Large intestine (tissue), 3 donors: ENCODE data around the gene PLAC9. TPM values are rescaled to one million over a fixed set of nuclear protein-coding genes. Genes with fewer than 3 reads are reported as not detected.
A peak's percentile ranks its signal among the peaks of the same experiment; 100 is the strongest.
"Not testable (repeated sequence)": the region's sequence is repeated elsewhere in the genome, so short reads cannot be mapped to it uniquely, and the experiment has no call there.

ENCODE experiments used
- DNase-seq, 2 donors: peaks; one replicate each; pipeline versions ENCODE4 v3.0.0 to v3.0.0-alpha.2; 2013
- H3K27ac ChIP-seq: one replicate; pipeline ENCODE4 v1.5.1; 2013; ENCODE audit warnings: low read length
- H3K27me3 ChIP-seq: 2 replicates; pipeline ENCODE4 v1.6.1; 2013; ENCODE audit warnings: low read length; ENCODE audit not compliant: control insufficient read depth, insufficient read depth
- H3K36me3 ChIP-seq: 2 replicates; pipeline ENCODE4 v1.6.1; 2013; ENCODE audit warnings: low read length; ENCODE audit not compliant: control insufficient read depth, insufficient read depth
- H3K4me1 ChIP-seq: one replicate; pipeline ENCODE4 v1.6.1; 2013; ENCODE audit warnings: low read length; ENCODE audit not compliant: control insufficient read depth, insufficient read depth
- H3K4me3 ChIP-seq: one replicate; pipeline ENCODE4 v1.5.1; 2013; ENCODE audit warnings: low read length
- H3K9me3 ChIP-seq: one replicate; pipeline ENCODE4 v1.6.1; 2013; ENCODE audit warnings: mild to moderate bottlenecking, low read depth, low read length, moderate library complexity; ENCODE audit not compliant: control insufficient read depth
- WGBS: methylation state at CpG from one replicate; pipeline ENCODE4 v1.1.5; 2013; ENCODE audit warnings: low lambda C conversion rate; ENCODE audit not compliant: insufficient coverage; 5-methylcytosine and 5-hydroxymethylcytosine counted together
- polyA plus RNA-seq: library from polyadenylated mRNA; unstranded; fragments of 120-200 nt; gene quantifications from one replicate; pipeline ENCODE4 v1.2.1, GENCODE V29; 2013

The PLAC9 gene
- polyA plus RNA-seq, 1 donor, result 17.8 TPM

DNA sequence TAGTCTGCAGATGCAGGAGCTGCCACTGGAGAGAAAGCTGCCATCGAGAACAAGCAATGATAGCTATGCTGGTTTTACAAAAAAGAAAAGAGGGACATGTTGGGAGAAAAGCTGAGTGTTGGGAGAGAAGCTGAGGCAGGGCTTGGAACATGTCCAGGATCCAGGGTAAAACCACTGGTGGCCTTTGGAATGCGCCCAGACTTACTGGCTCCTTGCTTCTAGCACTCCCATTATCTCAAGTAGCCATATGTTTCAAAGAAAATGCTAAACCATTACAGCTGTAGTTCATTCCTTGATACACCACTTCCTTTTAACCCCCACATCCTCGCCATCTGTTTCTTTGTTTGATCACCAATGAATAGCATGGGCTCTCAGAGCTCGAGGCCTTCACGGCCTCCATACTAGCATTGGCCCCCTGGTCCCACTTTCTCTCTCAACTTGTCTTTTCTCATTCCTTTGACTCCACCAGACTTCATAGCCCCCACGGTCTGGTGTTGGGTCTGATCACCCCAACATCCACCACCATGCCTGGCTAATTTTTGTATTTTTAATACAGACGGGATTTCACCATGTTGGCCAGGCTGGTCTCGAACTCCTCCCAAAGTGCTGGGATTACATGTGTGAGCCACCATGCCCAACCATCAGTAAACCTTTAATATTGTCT lies 23.8 kb upstream of the PLAC9 start:
- Histone ChIP-seq H3K4me1 (peaks cover 16% of the 10 kb centered on the region), H3K36me3 (no peaks in the 10 kb centered on the region), H3K9me3 (peaks cover 11% of the 10 kb centered on the region), H3K27ac (no peak overlapping the region), H3K4me3 (no peak overlapping the region), H3K27me3 (no peaks in the 10 kb centered on the region)
- WGBS, result 100% methylated on average over 2 of the region's 8 CpGs
- no peak for DNase-seq

DNA sequence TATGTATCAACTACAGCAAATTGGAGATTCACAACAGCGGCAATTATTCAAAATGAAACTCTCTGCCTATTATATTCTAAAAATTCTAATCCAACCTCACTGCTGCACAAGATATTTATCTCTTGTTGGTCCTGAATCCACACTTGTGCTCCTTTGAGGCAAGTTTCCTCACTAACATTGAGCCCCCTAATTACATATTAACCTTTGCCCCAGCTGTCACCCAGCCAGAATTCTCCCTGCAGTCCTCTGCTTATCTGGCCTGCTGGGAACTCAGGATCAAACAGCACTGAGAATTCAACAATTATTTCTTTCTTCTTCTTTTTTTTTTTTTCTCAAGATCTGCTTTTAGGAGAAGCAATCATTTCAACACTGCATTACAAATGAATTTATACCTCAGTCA lies 21.5 kb upstream of the PLAC9 start:
- Histone ChIP-seq H3K4me3 (no peak overlapping the region), H3K9me3 (peaks cover 11% of the 10 kb centered on the region), H3K27ac (no peak overlapping the region), H3K27me3 (no peaks in the 10 kb centered on the region), H3K36me3 (no peaks in the 10 kb centered on the region), H3K4me1 (no peaks in the 10 kb centered on the region)
- WGBS, result 60% methylated on average over 1 of the region's 1 CpG
- peak; percentile 16 to 64 for DNase-seq

- no peak for DNase-seq
- no CpG with 5 or more reads among the region's 4 CpGs for WGBS
- Histone ChIP-seq H3K36me3 (no peaks in the 10 kb centered on the region), H3K4me1 (no peaks in the 10 kb centered on the region), H3K27ac (no peak overlapping the region), H3K9me3 (no peaks in the 10 kb centered on the region), H3K27me3 (no peaks in the 10 kb centered on the region), H3K4me3 (no peak overlapping the region)
Observed at GRCh38 chr10:80118669-80119068, 13.9 kb upstream of the PLAC9 start.

- DNase-seq, result no peak
- Histone ChIP-seq H3K27ac (no peak overlapping the region), H3K4me1 (no peaks in the 10 kb centered on the region), H3K36me3 (no peaks in the 10 kb centered on the region), H3K27me3 (no peaks in the 10 kb centered on the region), H3K9me3 (no peaks in the 10 kb centered on the region), H3K4me3 (no peak overlapping the region)
Observed at GRCh38 chr10:80122110-80122710, 10.3 kb upstream of the PLAC9 start.

GRCh38 chr10:80122746-80123145 lies 9.8 kb upstream of the PLAC9 start:
- Histone ChIP-seq H3K27me3 (no peaks in the 10 kb centered on the region), H3K4me3 (no peak overlapping the region), H3K4me1 (no peaks in the 10 kb centered on the region), H3K9me3 (no peaks in the 10 kb centered on the region), H3K27ac (no peak overlapping the region), H3K36me3 (no peaks in the 10 kb centered on the region)
- DNase-seq, result no peak
- WGBS, result no CpG with 5 or more reads among the region's 2 CpGs

DNA sequence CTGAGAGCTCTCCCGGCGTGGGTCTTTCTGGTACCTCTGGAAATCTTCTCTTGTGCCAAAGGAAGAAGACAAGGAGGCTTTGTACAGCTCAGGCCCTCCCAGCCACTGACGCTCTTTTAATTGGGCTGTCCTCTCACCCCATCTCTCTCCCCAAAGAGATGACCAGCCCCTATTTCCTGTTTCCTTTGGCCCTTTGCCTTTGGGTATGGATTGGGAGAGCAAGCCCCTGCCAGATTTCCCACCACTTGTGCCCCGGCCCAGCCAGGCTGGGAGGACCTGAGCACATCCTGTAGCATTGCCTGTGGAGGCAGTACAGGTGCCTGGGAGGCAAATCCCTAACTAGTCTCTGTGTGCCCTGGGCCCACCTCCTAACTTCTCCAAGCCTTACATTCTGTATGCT lies 5.7 kb upstream of the PLAC9 start:
- H3K27me3 ChIP-seq, result peaks cover 6% of the 10 kb centered on the region
- H3K36me3 ChIP-seq, result no peaks in the 10 kb centered on the region
- no peaks in the 10 kb centered on the region for H3K9me3 ChIP-seq
- WGBS, result no CpG with 5 or more reads among the region's 4 CpGs
- H3K4me3 ChIP-seq, result no peak overlapping the region
- no peaks in the 10 kb centered on the region for H3K4me1 ChIP-seq
- DNase-seq, result no peak
- H3K27ac ChIP-seq, result no peak overlapping the region

GRCh38 chr10:80131499-80131901 lies 1.0 kb upstream of the PLAC9 start:
- Histone ChIP-seq H3K27ac (no peak overlapping the region), H3K4me3 (no peak overlapping the region), H3K27me3 (peaks cover 26% of the 10 kb centered on the region), H3K36me3 (no peaks in the 10 kb centered on the region), H3K4me1 (no peaks in the 10 kb centered on the region), H3K9me3 (no peaks in the 10 kb centered on the region)
- no peak for DNase-seq
- 100% methylated on average over 1 of the region's 6 CpGs for WGBS

- Histone ChIP-seq H3K27ac (no peak overlapping the region), H3K36me3 (no peaks in the 10 kb centered on the region), H3K9me3 (no peaks in the 10 kb centered on the region), H3K4me3 (peak overlapping the region; percentile 26), H3K27me3 (peaks cover 26% of the 10 kb centered on the region), H3K4me1 (no peaks in the 10 kb centered on the region)
- 33% methylated on average over 2 of the region's 6 CpGs for WGBS
- no peak for DNase-seq
Observed at GRCh38 chr10:80133206-80133605, 676 bp downstream of the PLAC9 start.

DNA sequence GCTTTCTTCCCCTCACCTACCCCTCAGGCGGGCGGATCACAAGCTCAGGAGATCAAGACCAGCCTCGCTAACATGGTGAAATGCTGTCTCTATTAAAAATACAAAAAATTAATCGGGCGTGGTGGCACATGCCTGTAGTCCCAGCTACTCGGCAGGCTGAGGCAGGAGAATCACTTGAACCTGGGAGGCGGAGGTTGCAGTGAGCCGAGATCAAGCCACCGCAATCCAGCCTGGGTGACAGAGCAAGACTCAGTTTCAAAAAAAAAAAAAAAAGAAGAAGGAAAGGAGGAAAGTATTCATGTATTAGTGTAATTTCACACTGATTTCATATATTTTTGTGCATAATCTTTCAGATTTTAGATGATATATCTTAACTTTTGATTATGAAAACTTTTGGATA lies 1.2 kb downstream of the PLAC9 start:
- not testable (repeated sequence) for H3K4me3 ChIP-seq, H3K36me3 ChIP-seq, H3K27ac ChIP-seq, H3K4me1 ChIP-seq, H3K9me3 ChIP-seq, DNase-seq
- WGBS, result 100% methylated on average over 2 of the region's 9 CpGs
- peaks cover 26% of the 10 kb centered on the region for H3K27me3 ChIP-seq

GRCh38 chr10:80136134-80136571 lies 3.6 kb downstream of the PLAC9 start:
- Histone ChIP-seq H3K4me3 (no peak overlapping the region), H3K36me3 (no peaks in the 10 kb centered on the region), H3K4me1 (no peaks in the 10 kb centered on the region), H3K27me3 (peaks cover 32% of the 10 kb centered on the region), H3K9me3 (no peaks in the 10 kb centered on the region), H3K27ac (no peak overlapping the region)
- no peak for DNase-seq
- no CpG with 5 or more reads among the region's 8 CpGs for WGBS
